CD1c-positive myeloid dendritic cell (primary cell): Measurements from ENCODE around the gene SARS2.
A peak's percentile ranks its signal among the peaks of the same experiment; 100 is the strongest.
"Not testable (repeated sequence)": the region's sequence is repeated elsewhere in the genome, so short reads cannot be mapped to it uniquely, and the experiment has no call there.

Experiments
- DNase-seq: peaks from one replicate; pipeline ENCODE4 v3.0.0-alpha.2; 2016; ENCODE audit errors: extremely low spot score

The SARS2 gene

DNA sequence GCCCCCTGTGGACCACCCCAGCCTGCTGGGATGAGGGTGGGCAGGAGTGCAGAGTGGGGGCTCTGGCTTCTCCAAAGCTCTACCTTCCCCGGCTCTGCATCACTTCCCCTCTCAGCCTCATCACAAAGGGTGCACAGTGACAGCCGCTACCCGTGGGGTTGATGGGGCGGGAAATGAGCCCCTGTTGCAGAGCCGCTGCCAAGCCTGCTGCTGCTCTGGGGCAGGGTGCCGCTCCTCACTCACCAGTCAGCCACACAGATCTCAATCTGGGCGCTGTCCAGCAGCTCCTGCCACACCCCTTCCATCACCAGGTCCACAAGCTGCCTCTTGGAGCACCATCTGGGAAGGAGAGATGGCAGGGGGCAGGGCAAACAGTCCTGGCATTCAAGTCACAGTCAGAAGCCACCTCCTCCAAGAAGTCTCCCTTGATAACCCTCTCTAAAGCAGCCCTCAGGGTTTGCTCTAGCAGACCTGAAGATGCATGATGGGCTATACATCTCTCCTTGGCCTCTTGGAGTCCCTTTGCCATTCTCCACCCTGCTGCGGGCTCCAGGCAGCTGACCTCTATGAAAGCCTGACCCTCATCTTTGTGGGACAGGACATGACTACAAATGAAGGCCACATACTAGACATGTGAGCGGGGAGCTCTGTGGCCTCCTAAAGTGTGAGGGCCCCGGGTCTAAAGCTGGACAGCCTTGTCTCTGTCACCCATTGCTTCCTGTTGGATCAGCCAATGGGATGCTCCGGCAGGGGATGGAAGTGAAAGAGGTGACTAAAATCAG lies 15.9 kb upstream of the SARS2 start:
- DNase-seq, result no peak

DNA sequence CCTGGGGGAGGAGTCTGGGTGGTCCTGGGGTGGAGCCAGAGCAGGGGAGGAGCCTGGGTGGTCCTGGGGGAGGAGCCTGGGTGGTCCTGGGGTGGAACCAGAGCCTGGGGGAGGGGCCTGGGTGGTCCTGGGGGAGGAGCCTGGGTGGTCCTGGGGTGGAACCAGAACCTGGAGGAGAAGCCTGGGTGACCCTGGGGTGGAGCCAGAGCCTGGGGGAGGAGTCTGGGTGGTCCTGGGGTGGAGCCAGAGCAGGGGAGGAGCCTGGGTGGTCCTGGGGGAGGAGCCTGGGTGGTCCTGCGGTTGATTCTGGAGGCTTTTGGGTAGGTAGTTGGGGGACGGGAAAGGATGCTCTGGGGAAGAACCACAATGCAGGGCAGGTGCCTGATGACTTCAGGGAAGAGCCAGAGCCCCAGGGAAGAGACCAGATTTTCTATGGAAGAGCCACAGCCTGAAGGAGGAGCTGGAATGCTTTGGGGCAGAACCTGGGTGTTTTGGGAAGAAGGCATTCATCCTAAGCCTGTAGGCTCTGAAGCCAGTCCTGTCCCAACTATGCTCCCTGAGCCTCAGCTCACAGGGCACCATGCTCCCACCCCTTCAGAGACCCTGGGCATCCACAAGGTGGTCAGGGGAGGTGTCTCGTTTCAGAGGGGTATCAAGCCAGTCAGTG lies 15.1 kb upstream of the SARS2 start:
- DNase-seq, result no peak

DNA sequence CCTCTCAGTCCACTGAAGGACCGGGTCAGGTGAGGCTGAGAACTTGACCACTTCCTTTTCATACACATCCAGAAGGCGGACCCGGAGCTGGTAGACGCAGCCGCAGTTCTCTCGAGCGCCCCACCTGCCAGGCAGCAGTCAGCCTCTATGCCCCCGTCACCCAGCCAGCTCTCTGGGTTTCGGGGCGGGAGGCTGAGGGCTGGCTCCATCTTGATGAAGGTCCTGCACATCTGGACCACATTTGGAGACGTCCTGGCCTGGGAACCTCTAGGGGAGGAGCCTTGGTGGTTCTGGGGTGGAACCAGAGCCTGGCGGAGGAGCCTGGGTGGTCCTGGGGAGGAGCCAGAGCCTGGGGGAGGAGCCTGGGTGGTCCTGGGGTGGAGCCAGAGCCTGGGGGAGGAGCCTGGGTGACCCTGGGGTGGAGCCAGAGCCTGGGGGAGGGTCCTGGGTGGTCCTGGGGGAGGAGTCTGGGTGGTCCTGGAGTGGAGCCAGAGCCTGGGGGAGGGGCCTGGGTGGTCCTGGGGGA lies 14.5 kb upstream of the SARS2 start:
- no peak for DNase-seq

DNA sequence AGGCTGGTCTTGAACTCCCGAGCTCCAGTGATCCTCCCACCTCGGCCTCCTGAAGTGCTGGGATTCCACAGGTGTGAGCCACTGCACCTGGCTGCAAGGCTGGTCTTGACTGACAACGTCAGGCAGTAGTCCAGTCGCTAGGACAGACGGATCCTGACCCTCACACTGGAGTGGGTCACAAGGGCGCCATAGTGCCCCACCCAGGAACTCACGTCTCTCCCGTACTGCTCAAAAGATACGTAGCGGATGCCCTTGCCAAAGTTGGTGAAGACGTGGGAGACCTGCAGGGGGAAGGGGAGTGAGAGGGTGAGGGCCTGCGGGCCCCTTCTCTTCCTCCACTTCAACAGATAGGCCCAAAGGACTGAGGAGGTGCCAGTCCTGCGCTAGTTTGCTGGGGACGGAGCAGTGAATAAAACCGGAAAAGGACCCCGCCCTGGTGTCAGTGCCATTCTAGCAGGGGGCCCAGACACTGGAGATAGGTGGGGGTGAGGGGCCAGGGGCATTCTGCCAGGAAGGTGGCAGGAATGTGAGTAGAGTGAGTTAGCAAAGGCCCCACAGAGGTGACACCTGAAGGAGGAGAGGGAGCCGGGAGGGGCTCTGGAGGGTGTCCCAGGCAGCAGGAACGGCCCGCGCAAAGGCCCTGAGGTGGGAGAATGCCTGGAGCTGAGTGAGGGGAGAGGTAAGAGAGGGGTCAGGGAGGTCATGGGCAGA lies 12.1 kb upstream of the SARS2 start:
- no peak for DNase-seq

DNA sequence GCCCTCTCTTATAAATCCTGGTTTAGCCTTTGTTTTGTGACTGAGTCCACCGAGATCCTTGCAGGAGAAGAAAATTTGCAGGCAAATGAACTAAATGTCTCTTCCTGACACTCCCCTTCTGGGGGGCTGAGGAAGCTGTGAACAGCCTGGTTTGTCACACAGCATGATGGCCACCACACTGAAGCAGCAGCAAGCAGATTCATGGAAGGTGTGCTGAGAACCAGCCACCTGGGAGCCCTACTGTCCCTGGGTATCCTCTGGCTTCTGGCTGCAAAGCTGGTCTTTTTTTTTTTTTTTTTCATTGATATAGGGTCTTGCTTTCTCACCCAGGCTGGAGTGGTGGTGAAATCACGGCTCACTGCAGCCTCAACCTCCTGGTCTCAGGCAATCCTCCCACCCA lies 11.4 kb upstream of the SARS2 start:
- no peak for DNase-seq

DNA sequence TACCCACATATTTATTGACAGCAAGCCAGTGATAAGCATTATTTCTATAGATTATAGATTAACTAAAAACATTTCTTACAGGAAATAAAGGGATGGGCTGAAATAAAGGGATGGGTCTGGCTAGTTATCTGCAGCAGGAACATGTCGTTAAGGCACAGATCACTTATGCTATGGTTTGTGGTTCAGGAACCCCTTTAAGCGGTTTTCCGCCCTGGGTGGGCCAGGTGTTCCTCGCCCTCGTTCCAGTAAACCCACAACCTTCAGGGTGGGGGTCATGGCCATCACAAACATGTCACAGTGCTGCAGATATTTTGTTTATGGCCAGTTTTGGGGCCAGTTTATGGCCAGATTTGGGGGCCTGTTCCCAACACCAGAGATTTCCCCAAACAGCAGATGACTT lies 10.9 kb upstream of the SARS2 start:
- not testable (repeated sequence) for DNase-seq

DNA sequence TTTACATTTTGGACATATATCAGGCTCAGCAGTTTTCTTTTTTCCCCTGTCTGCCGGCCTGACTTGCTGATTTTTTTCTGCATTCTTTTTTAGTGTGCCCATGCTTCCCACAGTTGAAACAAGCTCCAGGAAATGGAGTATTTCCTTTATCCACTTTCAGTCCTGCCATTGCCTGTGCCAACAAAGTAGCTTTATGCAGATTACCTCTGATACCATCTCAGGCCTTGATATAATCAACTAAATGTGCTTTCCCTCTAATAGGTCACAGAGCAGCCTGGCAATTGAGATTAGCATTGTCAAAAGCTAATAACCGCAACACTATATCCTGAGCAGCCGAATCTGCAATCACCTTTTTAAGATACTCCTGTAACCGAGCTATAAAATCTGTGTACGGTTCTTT lies 9.4 kb upstream of the SARS2 start:
- DNase-seq, result no peak

DNA sequence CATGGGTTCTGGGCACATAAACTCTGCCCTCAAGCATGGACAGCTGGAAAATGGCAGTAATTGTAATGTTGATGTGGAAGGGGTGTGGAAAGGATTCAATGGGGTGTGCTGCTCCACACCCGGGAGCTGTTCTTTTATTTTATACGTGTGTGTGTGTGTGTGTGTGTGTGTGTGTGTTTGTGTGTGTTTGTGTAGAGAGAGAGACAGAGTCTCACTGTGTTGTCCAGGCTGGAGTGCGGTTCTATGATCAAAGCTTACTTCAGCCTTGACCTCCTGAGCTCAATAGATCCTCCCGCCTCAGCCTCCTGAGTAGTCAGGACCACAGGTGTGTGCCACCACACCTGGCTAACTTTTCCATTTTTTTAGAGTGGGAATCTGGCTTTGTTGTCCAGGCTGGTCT lies 3.0 kb upstream of the SARS2 start:
- DNase-seq, result no peak

DNA sequence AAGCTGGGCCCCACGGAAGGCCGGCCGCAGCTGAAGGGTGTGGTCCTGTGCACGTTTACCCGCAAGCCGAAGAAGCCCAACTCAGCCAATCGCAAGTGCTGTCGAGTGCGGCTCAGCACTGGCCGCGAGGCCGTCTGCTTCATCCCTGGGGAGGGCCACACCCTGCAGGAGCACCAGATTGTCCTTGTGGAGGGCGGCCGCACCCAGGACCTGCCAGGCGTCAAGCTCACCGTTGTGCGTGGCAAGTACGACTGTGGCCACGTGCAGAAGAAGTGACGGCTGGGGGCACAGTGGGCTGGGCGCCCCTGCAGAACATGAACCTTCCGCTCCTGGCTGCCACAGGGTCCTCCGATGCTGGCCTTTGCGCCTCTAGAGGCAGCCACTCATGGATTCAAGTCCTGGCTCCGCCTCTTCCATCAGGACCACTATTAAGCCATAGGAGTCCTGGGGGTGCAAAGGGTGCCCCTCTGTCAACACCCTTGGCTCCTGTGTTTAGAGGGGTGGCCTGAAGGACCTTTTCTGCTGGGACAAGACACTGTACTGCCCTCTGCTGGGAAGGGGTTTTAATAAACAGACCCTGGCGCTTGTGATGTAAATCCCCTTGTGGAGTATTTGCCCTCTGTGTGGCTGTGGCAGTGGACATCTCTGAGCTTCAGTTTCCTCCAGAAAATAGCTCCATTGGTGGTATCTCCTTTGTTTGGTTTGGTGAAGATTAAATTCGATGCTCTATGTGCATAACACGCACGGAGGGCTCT lies 2.0 kb upstream of the SARS2 start:
- DNase-seq, result peak; percentile 29

DNA sequence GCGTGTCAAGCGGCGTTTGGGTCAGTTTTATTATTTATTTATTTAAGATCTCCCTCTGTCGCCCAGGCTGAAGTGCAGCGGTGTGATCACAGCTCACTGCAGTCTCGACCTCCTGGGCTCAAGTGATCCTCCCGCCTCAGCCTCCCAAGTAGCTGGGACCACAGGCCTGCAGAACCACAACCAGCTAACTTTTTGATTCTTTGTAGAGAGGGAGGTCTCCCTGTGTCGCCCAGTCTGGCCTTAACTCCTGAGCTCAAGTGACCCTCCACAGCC lies 894 bp upstream of the SARS2 start:
- DNase-seq, result no peak

DNA sequence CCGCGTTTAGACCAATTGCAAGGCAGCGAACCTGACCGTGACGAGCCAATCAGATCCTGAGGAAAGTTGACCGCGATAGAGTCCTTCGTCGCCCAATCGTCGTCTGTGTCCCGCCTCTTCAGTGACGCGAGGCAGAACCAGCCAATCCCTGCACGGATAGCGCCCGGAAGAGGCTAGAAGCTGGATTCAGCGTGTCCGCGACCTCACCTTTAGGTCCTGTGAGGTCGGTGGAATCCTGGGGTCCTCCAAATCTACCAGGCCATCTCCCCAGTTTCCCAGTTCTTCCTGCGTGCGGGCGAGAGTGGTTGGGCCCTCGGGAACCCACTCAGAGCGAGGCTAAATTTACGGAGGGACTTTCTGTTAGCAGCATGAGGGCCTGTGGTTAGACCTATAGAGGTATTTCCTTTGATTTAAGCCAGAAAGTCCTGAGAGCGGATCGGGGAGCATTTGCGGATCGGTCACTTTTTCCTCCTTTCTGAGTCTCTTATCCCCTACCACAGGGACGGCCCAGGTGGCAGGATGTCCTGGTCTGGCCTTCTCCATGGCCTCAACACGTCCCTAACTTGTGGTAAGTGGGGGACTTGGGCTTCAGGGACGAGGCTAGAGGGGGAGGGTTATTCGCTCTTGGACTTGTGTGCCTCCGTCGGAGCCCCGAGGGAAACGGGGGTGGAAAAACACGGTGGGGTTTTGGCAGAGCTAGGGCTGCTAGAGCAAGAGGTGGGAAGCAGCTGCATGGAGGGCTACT lies 385 bp upstream of the SARS2 start, which contains the start of gene MRPS12:
TSS of gene MRPS12 (plus strand) at position 169 of the 745 bp plus-strand sequence. CDS start at position 520, 351 bp downstream.
- peak; percentile 100 for DNase-seq

DNA sequence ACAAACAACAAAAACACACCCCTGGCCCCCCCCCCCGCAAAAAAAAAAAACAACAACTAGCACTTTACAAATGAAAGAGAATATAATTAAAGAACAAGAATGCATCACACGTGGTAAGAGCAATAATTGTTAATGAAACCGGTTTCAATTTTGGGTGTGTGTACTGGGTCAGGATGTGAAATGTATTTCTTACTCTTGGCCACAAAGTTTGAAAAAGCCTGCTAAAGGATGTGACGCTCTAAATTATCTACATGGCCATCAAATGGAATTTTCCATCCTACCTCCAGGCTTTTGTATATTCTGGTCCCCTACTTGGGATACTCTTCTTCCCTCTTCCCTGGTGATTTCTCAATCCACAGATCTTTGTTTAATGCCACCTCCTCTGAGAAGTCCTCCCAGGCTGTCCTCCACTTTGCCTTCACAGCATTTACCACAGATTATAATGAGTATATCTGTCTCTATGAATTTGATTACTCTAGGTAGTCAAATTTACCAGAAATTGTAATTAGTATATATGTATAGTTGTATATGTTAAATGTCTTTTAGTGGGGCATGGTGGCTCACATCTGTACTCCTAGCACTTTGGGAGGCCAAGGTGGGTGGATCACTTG lies 2.1 kb downstream of the SARS2 start:
- no peak for DNase-seq

DNA sequence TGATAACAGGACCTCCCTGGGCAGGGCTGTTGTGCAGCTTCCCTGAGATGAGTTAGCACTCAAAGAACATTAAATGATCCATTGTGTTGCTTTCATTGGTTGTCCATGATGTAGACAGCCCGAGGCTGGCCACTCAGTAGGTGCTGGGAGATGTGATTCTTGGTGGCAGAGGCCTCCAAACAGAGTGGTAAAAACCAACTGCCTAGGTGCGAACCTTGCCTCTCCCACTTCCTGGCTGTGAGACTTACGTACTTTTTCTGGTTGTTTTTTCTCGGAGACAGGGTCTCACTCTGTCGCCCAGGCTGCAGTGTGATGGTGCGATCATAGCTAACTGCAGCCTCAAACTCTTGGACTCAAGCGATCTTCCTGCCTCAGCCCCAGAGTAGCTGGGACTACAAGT lies 6.2 kb downstream of the SARS2 start:
- no peak for DNase-seq

DNA sequence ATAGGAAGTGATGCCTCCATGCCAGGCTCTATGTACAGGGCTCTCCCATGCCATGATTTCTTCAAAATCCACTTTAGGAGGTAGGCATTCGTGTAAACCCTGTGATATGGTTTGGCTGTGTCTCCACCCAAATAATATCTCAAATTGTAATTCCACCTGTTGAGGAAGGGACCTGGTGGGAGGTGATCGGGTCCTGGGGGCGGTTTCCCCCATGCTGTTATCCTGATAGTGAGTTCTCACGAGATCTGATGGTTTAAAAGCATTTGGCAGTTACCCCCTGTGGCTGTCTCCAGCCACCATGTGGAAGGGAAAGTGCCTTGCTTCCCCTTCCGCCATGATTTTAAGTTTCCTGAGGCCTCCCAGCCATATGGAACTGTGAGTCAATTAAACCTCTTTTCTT lies 8.1 kb downstream of the SARS2 start:
- DNase-seq, result no peak

DNA sequence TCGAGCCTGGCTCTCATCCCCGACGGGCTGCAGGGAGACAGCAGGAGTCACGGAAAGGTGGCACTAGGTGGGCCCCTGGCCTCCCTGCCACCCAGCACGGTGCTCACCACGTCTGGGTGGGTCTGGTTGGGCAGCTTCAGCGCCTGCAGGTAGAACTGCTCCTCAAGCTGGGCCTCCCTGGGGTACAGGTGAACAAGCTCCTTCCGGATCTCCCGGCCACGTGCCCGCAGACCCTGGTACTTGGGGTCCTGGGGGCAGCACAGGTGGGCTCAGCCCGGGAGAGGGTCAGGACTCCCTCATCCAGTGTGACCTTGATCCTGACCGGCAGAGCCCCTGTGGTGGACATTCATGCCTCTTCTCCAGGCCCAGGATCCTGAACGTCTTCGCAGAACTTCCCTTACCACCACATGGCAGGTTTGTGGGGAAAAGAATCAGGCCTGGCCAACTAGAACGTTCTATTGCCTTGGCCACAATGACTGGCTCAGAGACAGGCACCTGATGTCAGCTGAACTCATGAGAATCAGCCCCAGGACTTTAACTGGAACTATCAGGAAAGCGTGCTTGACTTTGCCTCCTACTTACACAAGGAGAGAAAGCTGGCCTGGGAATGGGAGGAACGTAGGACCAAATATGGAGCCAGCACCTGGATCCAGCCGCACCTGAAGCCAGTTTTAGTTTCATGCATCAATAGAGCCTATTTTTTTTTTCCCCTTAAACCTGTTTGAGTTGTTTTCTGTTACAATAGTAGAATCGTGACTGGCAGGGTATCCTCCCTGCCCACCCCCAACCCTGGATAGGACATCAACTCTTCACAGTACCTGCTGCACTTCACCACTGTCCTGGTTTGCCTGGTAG lies 8.9 kb downstream of the SARS2 start:
- no peak for DNase-seq

DNA sequence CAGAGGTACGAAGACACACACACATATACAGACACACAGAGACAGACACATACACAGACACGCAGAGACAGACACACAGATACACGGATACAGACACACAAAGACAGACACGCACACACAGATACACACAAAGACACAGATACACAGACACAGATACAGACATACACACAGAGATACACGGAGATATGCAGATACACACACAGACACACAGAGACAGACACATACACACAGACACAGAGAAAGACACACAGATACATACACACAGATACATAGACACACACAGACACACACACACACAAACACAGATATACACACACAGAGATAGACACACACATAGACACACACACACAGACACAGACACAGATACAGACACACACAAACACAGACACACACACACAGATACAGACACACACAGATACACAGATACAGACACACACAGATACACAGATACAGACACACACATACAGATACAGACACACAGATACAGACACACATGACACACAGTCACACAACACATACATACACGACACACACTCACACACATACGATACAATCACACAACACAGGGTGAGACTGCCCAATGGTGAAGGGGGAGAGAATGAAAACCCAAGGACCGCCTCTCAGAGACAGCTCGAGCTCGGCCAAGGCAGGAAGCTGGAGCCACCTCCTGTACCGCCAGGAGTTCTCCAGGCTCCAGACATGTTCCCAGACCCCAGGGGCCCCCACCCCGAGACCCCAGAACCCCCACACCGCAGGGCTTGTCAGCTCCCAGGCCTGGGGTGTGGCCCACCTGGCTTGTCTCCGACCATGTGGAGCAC lies 9.8 kb downstream of the SARS2 start:
- DNase-seq, result no peak

DNA sequence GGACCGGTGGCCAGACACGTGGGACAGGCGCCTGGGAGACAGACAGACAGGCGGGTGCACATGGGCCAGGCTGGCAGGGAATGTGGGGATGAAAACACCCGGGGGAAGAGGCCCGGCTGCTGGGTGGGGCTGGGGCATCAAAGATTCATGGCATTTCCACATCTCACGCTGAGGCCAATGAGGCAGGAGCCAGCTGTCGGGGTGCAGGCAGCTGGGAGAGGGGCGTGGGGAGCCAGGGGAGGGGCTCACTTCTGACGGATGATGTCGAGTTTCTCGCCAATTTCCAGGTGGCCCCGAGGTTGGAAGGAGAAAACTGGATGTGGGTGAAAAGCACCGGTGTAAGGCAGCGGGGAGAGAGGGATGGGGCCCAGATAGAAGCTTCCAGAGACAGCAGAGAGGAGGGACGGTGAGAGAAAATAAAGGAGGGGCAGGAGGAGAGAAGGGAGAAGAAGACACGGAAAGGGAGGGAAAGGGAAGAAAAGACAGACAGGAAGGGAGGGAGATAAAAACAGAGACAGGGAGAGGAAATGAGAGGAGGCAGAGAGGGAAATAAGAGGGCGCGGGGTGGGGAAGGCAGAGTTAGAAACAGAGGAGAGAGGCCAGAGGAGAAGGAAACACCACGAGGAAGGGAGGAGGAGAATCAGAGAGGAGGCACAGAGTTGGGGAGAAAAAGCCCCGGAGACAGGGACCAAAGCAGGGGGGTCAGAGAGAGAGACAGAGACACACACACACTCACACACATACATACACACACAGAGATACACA lies 10.5 kb downstream of the SARS2 start:
- DNase-seq, result no peak

DNA sequence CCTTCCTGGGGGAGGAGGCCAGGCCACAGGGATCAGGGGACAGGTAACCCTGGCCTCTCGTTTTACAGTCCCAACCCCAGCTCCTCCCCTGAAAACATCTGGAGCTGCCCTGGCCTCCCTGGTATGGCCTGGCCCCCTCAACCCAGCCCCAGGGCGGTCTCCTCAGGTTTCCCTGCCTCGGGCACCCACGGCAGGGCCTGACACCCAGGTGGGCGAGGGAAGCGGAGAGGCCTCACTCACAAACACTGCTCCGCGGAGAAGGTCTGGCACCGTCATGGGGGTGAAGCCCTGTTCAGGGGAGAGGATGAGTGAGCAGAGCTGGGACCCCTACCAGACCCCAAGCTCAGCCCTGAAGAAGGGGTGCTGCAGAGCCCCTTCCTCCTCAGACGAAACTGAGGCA lies 12.0 kb downstream of the SARS2 start:
- DNase-seq, result no peak
